NCI-H2107 (cell line): ENCODE measurements around the gene NEK5.
A peak's percentile ranks its signal among the peaks of the same experiment; 100 is the strongest.
"Not testable (repeated sequence)": the region's sequence is repeated elsewhere in the genome, so short reads cannot be mapped to it uniquely, and the experiment has no call there.

ENCODE experiments used
- DNase-seq: peaks from one replicate; lab custom pipeline; 2025; lab: John Stamatoyannopoulos, UW

Gene NEK5

GRCh38 chr13:52067237-52067636 lies 61.6 kb downstream of the NEK5 start:
- no peak for DNase-seq

GRCh38 chr13:52061587-52061986 lies 67.3 kb downstream of the NEK5 start:
- DNase-seq = no peak

GRCh38 chr13:52061064-52061463 lies 67.8 kb downstream of the NEK5 start:
- not testable (repeated sequence) for DNase-seq

GRCh38 chr13:52053460-52053859 lies 75.4 kb downstream of the NEK5 start:
- DNase-seq = no peak

GRCh38 chr13:52051400-52051799 lies 77.5 kb downstream of the NEK5 start:
- DNase-seq = no peak

- DNase-seq = no peak
Observed at GRCh38 chr13:52048516-52048915, 80.4 kb downstream of the NEK5 start.

GRCh38 chr13:52047463-52047862 lies 81.4 kb downstream of the NEK5 start:
- DNase-seq = no peak

- DNase-seq = no peak
Observed at GRCh38 chr13:52043675-52044074, 85.2 kb downstream of the NEK5 start.

- no peak for DNase-seq
Observed at GRCh38 chr13:52036037-52036436, 92.8 kb downstream of the NEK5 start.

- no peak for DNase-seq
Observed at GRCh38 chr13:52034616-52035226, 94.2 kb downstream of the NEK5 start.

GRCh38 chr13:52033039-52033438 lies 95.8 kb downstream of the NEK5 start:
- no peak for DNase-seq

- DNase-seq = not testable (repeated sequence)
Observed at GRCh38 chr13:52030401-52030800, 98.5 kb downstream of the NEK5 start.

GRCh38 chr13:52029569-52029968 lies 99.3 kb downstream of the NEK5 start:
- no peak for DNase-seq

GRCh38 chr13:52027832-52028231 lies 101.0 kb downstream of the NEK5 start:
- DNase-seq = no peak

- DNase-seq = no peak
Observed at GRCh38 chr13:52026246-52026626, 102.6 kb downstream of the NEK5 start.

- no peak for DNase-seq
Observed at GRCh38 chr13:52025475-52026245, 103.2 kb downstream of the NEK5 start.

- DNase-seq = no peak
Observed at GRCh38 chr13:52024481-52024880, 104.4 kb downstream of the NEK5 start, which contains the start of gene UTP14C. Gene UTP14C (plus strand): TSS chr13:52024691. CDS start chr13:52028805, 4,114 bp downstream.

GRCh38 chr13:52022356-52022755 lies 106.5 kb downstream of the NEK5 start:
- DNase-seq = no peak

- DNase-seq = no peak
Observed at GRCh38 chr13:52020191-52020590, 108.7 kb downstream of the NEK5 start.

GRCh38 chr13:52016296-52016695 lies 112.6 kb downstream of the NEK5 start:
- DNase-seq = no peak

GRCh38 chr13:52012512-52012836 lies 116.4 kb downstream of the NEK5 start:
- DNase-seq = no peak

GRCh38 chr13:52011632-52012511 lies 117.0 kb downstream of the NEK5 start, which contains the start of gene ALG11:
Gene ALG11 (plus strand): TSS chr13:52012398. CDS start chr13:52012419, 21 bp downstream.
- peak; percentile 93 for DNase-seq
